Activated CD8-positive, alpha-beta memory T cell treated with anti-CD3 and anti-CD28 coated beads for 48 hours (primary cell): ENCODE data around the gene KIF15.
"Not testable (repeated sequence)": the region's sequence is repeated elsewhere in the genome, so short reads cannot be mapped to it uniquely, and the experiment has no call there.

ENCODE experiments used
- DNase-seq, 3 experiments: peaks; one replicate each; pipeline ENCODE4 v3.0.0-alpha.2; 2020; ENCODE audit warnings: low read depth in 2 of 3, low spot score in 2 of 3

The KIF15 gene

GRCh38 chr3:44825264-44825925 is 63.8 kb downstream of the KIF15 start:
- DNase-seq, result no peak

GRCh38 chr3:44827196-44827595 is 65.6 kb downstream of the KIF15 start:
- no peak for DNase-seq

GRCh38 chr3:44831232-44831631 is 69.6 kb downstream of the KIF15 start:
- DNase-seq, result no peak

- DNase-seq, result no peak
These were observed 70.4 kb downstream of the KIF15 start for GRCh38 chr3:44832032-44832431.

GRCh38 chr3:44832965-44833364 is 71.4 kb downstream of the KIF15 start:
- no peak for DNase-seq

GRCh38 chr3:44833394-44833793 is 71.8 kb downstream of the KIF15 start:
- DNase-seq, result no peak

- DNase-seq, result no peak
These were observed 74.1 kb downstream of the KIF15 start for GRCh38 chr3:44835684-44836083.

- DNase-seq, result no peak
These were observed 80.8 kb downstream of the KIF15 start for GRCh38 chr3:44842376-44842775.

- DNase-seq, result no peak
These were observed 84.2 kb downstream of the KIF15 start for GRCh38 chr3:44845528-44846520.

GRCh38 chr3:44848634-44849033 is 87.0 kb downstream of the KIF15 start:
- no peak for DNase-seq

- not testable (repeated sequence) for DNase-seq
These were observed 95.1 kb downstream of the KIF15 start for GRCh38 chr3:44856663-44857062.

GRCh38 chr3:44860117-44860516 is 98.5 kb downstream of the KIF15 start:
- DNase-seq, result no peak

GRCh38 chr3:44861412-44862225 is 100.0 kb downstream of the KIF15 start, which contains the start of gene TMEM42:
Gene TMEM42, plus strand, starts transcription at chr3:44861912. Its CDS starts 13 bp downstream, at chr3:44861925.
- peak; percentile 69 to 76 (median 73) for DNase-seq

- no peak for DNase-seq
These were observed 100.6 kb downstream of the KIF15 start for GRCh38 chr3:44862226-44862637.

GRCh38 chr3:44865272-44866035 is 103.9 kb downstream of the KIF15 start:
- no peak for DNase-seq

- no peak for DNase-seq
These were observed 106.0 kb downstream of the KIF15 start for GRCh38 chr3:44867421-44868111.

GRCh38 chr3:44870375-44871061 is 108.9 kb downstream of the KIF15 start:
- no peak for DNase-seq

GRCh38 chr3:44874308-44874707 is 112.7 kb downstream of the KIF15 start, which contains the start of gene TGM4:
Gene TGM4, plus strand, starts transcription at chr3:44874608. Its CDS starts 71 bp downstream, at chr3:44874679.
- no peak for DNase-seq

- DNase-seq, result no peak
These were observed 114.0 kb downstream of the KIF15 start for GRCh38 chr3:44875596-44875995.
